Endodermal cell (in vitro differentiated cells): ENCODE results near the gene R3HDM4. TPM values are rescaled to one million over a fixed set of nuclear protein-coding genes. Genes with fewer than 3 reads are reported as not detected.

Experiments
- DNase-seq: peaks from one replicate; pipeline ENCODE4 v3.0.0-alpha.2; 2017
- H3K27ac ChIP-seq: 2 replicates; pipeline ENCODE4 v1.5.1; 2013; ENCODE audit warnings: mild to moderate bottlenecking, low read depth, low read length, moderate library complexity
- H3K27me3 ChIP-seq: 2 replicates; pipeline ENCODE4 v1.6.1; 2013; ENCODE audit warnings: mild to moderate bottlenecking, low read length, moderate library complexity; ENCODE audit not compliant: insufficient read depth, control insufficient read depth, poor library complexity, severe bottlenecking
- H3K36me3 ChIP-seq: 2 replicates; pipeline ENCODE4 v1.7.0; 2013; ENCODE audit warnings: mild to moderate bottlenecking, low read length, moderate library complexity; ENCODE audit not compliant: control insufficient read depth, insufficient read depth
- H3K4me1 ChIP-seq: one replicate; pipeline ENCODE4 v1.7.0; 2013; ENCODE audit warnings: low read length; ENCODE audit not compliant: control insufficient read depth, insufficient read depth
- H3K4me3 ChIP-seq: 2 replicates; pipeline ENCODE4 v1.5.1; 2013; ENCODE audit warnings: mild to moderate bottlenecking, low read length, moderate library complexity
- H3K9ac ChIP-seq: 2 replicates; pipeline ENCODE4 v1.6.1; 2013; ENCODE audit warnings: mild to moderate bottlenecking, low read length, moderate library complexity; ENCODE audit not compliant: poor library complexity, severe bottlenecking; ENCODE audit errors: extremely low read depth
- H3K9me3 ChIP-seq: 2 replicates; pipeline ENCODE4 v1.6.1; 2013; ENCODE audit warnings: mild to moderate bottlenecking, low read length, moderate library complexity; ENCODE audit not compliant: control insufficient read depth
- H3K27ac Mint-ChIP-seq: 2 replicates; pipeline ENCODE4 v1.8.0; 2020; ENCODE audit warnings: mixed read lengths
- H3K27me3 Mint-ChIP-seq: 2 replicates; pipeline ENCODE4 v1.8.0; 2021; ENCODE audit warnings: mild to moderate bottlenecking, mixed read lengths; ENCODE audit not compliant: insufficient read depth
- H3K36me3 Mint-ChIP-seq: 2 replicates; pipeline ENCODE4 v1.8.0; 2020; ENCODE audit warnings: low read depth, mixed read lengths
- H3K4me1 Mint-ChIP-seq: 2 replicates; pipeline ENCODE4 v1.8.0; 2020; ENCODE audit warnings: mixed read lengths
- H3K4me3 Mint-ChIP-seq: 2 replicates; pipeline ENCODE4 v1.8.0; 2020; ENCODE audit warnings: mild to moderate bottlenecking, moderate library complexity, mixed read lengths
- H3K9me3 Mint-ChIP-seq: 2 replicates; pipeline ENCODE4 v1.8.0; 2020; ENCODE audit warnings: mild to moderate bottlenecking, mixed read lengths
- WGBS, 2 experiments: methylation state at CpG; one replicate each; pipeline versions ENCODE4 v1.1.5 to v1.1.7; 2013; ENCODE audit warnings: missing lambda C conversion rate in 2 of 2, mixed read lengths in 1 of 2; ENCODE audit not compliant: insufficient coverage in 1 of 2, insufficient read length in 1 of 2; 5-methylcytosine and 5-hydroxymethylcytosine counted together
- total RNA-seq, 2 donors: library from RNA; stranded (reverse); fragmentation: NEBNext Ultra II Directional in 1 of 2; extraction: Animal tissue kit (Norgen Biotek cat#: 25700) in 1 of 2; gene quantifications; 2 replicates in 1 of 2; 3 replicates in 1 of 2; pipeline ENCODE4 v1.2.1, GENCODE V29; 2021
- TF ChIP-seq, protein P1 (sequence below): fragments of 200-600 bp; sonication (generic); conservative IDR thresholded peaks from 2 replicates; pipeline ENCODE4 v1.5.0; 2021; ENCODE audit warnings: antibody characterized with exemption, mild to moderate bottlenecking

The R3HDM4 gene
- total RNA-seq, 2 donors from 2014 or later, result 61.1 to 64.7 TPM

- H3K9ac ChIP-seq, result no peak overlapping the region
- no peak overlapping the region for H3K4me3 Mint-ChIP-seq
- H3K27me3 ChIP-seq, result no peaks in the 10 kb centered on the region
- H3K9me3 ChIP-seq, result no peaks in the 10 kb centered on the region
- peaks cover 37% of the 10 kb centered on the region for H3K36me3 ChIP-seq
- TF ChIP-seq, protein P1, sequence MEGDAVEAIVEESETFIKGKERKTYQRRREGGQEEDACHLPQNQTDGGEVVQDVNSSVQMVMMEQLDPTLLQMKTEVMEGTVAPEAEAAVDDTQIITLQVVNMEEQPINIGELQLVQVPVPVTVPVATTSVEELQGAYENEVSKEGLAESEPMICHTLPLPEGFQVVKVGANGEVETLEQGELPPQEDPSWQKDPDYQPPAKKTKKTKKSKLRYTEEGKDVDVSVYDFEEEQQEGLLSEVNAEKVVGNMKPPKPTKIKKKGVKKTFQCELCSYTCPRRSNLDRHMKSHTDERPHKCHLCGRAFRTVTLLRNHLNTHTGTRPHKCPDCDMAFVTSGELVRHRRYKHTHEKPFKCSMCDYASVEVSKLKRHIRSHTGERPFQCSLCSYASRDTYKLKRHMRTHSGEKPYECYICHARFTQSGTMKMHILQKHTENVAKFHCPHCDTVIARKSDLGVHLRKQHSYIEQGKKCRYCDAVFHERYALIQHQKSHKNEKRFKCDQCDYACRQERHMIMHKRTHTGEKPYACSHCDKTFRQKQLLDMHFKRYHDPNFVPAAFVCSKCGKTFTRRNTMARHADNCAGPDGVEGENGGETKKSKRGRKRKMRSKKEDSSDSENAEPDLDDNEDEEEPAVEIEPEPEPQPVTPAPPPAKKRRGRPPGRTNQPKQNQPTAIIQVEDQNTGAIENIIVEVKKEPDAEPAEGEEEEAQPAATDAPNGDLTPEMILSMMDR, result no peak
- no peak overlapping the region for H3K4me3 ChIP-seq
- WGBS, 2 experiments, result 96 to 97% methylated on average over 6 to 16 of the region's 16 CpGs
- no peak for DNase-seq
- no peaks in the 10 kb centered on the region for H3K9me3 Mint-ChIP-seq
- H3K27ac Mint-ChIP-seq, result no peak overlapping the region
- no peak overlapping the region for H3K27ac ChIP-seq
- peaks cover 48% of the 10 kb centered on the region for H3K36me3 Mint-ChIP-seq
- H3K4me1 Mint-ChIP-seq, result no peaks in the 10 kb centered on the region
- H3K4me1 ChIP-seq, result no peaks in the 10 kb centered on the region
- H3K27me3 Mint-ChIP-seq, result no peaks in the 10 kb centered on the region
Measured at GRCh38 chr19:937259-937694, 24.3 kb upstream of the R3HDM4 start.

DNA sequence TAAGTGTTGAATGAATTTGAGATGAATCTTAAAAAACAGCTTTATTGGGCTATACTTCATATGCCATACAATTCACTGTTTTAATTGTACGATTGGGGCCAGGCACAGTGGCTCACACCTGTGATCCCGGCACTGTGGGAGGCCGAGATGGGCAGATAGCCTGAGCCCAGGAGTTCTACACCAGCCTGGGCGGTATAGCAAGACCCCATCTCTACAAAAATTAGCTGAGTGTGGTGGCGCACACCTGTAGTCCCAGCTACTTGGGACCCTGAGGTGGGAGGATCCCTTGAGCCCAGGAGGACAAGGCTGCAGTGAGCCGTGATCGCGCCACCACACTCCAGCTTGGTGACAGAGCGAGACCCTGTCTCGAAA lies 23.1 kb upstream of the R3HDM4 start:
- Mint-ChIP-seq H3K4me1 (no peaks in the 10 kb centered on the region), H3K27me3 (no peaks in the 10 kb centered on the region), H3K9me3 (no peaks in the 10 kb centered on the region), H3K36me3 (peaks cover 47% of the 10 kb centered on the region), H3K27ac (no peak overlapping the region), H3K4me3 (no peak overlapping the region)
- Histone ChIP-seq H3K4me3 (no peak overlapping the region), H3K4me1 (no peaks in the 10 kb centered on the region), H3K36me3 (peaks cover 40% of the 10 kb centered on the region), H3K27ac (no peak overlapping the region), H3K9ac (no peak overlapping the region), H3K27me3 (no peaks in the 10 kb centered on the region), H3K9me3 (no peaks in the 10 kb centered on the region)
- DNase-seq, result no peak
- WGBS, 2 experiments, result 89% methylated on average over 7 to 10 of the region's 10 CpGs
- TF ChIP-seq, protein P1, result no peak

DNA sequence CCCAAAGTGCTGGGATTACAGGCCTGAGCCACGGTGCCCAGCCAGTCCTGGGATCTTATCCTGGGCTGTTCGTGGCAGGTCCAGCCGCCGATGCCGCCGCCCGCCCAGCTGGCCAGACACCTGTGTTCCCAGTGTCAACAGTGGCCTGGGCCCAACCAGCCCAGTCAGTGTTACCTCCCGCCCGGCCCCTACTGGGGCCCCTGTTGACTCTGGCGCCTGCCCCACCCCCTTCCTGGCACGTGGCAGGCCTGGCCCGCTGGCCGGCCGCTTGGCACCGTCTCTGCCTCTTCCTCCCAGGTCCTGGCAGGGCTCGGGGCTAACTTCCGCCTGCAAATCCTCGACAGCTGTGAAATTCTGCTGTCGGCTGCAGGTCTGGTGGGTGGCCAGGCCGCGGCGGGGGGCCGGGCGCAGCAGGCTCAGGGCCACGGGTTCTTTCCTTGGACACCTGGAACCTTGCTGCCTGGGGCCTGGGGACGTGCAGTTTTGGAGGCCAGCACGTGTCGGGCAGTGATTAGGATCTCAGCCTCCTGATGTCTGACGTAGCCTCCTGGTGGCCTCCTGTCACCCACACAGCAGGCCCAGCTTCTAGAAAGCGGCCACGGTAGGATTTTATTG lies 22.0 kb upstream of the R3HDM4 start:
- H3K27ac ChIP-seq, result no peak overlapping the region
- peaks cover 43% of the 10 kb centered on the region for H3K36me3 ChIP-seq
- Mint-ChIP-seq H3K4me1 (no peaks in the 10 kb centered on the region), H3K27me3 (no peaks in the 10 kb centered on the region), H3K36me3 (peaks cover 52% of the 10 kb centered on the region), H3K27ac (no peak overlapping the region), H3K4me3 (no peak overlapping the region), H3K9me3 (no peaks in the 10 kb centered on the region)
- no peak for DNase-seq
- no peaks in the 10 kb centered on the region for H3K27me3 ChIP-seq
- no peaks in the 10 kb centered on the region for H3K4me1 ChIP-seq
- H3K4me3 ChIP-seq, result no peak overlapping the region
- no peaks in the 10 kb centered on the region for H3K9me3 ChIP-seq
- TF ChIP-seq, protein P1, result no peak
- H3K9ac ChIP-seq, result no peak overlapping the region
- 95 to 96% methylated on average over 25 to 31 of the region's 31 CpGs for WGBS, 2 experiments
